ENCODE measurements around the gene TNPO1.

The TNPO1 gene

DNA sequence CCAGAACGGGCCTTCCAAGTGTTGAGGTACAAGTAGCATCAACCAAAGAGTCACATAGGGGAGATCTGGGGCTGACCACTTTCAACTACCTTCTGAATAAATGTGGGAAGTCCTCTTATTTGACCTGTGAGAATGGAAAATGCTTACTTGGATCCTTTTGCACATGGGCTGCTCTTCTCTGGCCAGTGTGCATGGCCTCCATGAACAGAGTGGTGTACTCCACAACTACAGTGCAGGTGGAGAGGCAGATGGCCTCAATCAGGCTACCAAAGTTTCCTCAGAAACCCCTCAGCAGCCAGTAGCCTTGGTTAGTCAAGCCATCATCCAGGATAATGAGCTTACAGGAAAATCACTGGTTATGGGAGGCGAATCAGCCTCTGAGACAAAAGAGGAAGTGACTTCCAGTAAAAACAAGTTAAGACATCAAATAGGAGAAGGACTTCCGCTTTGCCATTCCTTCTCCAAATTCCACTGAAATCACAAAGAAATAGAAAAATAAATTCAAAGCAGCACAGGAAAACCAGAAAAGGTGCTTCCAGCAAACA lies 121.1 kb downstream of the TNPO1 start:
- no peak for DNase-seq

DNA sequence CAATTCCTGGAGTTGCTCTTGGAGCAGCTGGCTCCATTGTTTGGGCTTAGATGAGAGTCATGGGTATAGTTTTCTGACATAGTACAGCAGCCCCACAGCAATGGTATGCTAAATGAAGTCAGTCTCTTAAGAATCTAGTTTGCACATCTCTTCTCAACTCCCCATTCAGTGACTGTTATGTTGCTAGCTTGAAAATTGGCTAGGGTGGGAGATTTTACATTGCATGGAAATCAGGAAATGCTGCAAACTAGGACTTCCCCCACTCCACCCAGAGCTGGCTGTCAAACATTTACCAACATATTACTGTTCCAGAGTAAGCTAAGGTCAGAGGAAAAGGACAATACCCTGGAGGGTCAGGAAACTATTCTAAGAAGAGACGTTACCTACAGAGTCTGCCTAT lies 121.7 kb downstream of the TNPO1 start:
- DNase-seq, result no peak

DNA sequence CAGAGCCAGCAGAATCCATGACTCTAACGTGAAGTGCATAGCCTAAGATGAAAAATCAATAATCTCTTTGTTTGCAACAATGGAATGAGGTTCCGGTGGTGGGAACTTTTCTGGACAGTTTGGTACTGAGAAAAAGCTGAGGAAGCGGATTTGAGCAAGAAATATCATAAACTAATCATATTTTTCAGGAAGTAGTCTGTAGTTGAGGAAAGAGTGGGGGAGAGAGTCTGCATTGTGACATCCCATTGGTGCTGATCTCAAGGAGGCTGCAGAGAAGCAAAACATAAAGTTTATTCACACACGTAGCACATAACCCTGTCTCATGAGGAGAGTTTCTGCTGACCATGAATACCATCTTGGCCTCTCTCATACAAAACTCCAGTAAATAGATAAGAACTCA lies 123.6 kb downstream of the TNPO1 start:
- DNase-seq, result no peak

DNA sequence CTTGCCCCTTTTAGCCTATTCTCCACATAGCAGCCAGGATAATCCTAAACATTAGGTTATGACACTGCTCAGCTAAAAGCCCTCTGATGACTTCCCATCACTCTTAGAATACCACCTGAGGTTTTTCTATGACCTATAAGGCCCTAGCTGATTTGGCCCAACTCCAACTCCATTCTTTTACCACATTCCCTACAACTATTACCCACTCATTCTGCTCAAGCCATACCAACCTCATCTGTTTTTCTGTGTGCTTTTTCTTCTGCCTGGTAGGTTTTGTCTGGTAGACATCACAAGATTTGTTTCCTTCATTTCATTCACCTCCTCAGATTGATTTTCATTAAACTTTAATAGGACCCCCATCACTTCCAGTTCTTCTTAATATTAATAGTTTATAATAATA lies 126.8 kb downstream of the TNPO1 start:
- DNase-seq, result no peak

DNA sequence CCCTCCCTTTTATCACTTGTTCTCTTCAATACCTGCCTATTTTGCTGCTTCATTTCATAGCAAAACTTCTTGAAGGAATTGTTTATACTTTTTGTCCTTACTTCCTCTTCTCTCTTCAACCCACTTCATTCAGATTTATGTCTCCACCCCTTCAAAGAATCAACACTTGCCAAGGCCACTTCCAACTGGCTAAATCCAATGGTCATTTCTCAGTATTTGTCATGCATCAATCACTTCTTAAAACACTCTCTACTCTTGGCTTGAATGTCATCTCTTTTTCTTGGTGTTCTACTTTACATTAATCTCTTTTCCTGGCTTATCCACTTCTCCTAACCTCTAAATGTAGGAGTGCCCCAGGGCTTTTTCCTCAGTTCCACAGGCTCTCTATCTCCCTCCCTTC lies 131.0 kb downstream of the TNPO1 start:
- no peak for DNase-seq

DNA sequence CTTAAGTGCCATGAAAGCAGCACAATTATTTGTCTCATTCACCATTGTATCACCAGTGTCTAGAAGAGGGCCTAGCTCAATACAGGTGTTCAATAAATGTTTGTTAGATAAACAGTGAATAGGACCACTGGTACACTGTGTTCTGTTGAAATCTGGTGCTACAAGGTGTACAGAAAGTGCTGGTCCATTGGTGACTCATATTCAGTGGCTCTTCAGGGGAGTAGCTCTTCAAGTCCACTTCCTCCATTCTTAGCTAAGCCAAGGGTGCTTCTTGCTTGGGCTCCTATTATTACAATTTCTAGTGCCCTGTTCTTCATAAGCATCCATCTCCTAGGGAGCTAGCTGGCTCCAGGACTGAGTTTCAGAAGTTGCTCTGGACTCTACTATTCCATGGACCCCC lies 133.0 kb downstream of the TNPO1 start:
- no peak for DNase-seq

DNA sequence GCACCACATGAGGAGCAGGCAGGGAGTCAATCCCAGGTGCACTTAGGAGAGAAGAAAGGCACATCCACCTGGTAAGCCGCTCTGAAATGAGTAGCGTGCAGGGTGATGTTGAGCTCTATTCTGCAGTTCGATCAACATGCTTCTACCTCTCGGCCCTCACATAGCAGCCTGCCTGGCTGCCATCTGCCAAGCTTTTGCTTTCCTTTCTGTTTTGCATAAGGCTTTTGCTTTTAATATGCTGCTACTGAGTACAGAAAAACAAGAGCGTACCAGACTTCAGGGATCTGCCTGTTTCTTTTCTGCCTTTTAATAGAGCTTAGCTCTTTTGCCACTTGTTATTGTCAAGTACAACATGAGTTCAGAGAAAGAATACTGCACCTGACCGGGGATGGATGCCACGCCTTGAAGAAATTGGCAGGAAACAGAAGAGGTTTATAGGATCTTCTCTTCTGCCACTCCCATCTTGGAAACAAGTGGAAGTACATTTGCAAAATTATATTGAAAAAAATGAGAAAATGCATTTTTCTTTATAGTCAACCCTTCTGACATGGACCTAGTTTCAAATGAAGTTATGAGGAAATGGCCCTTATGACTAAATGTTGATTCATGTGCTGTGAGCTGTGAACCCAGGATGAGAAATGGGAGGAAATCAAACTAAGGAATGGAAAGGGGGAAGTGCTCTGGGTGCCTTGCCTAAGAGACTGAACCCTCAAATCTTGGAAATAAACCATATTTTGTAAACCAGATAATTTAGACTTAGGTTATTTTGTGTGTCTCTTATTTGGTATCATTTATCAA lies 135.4 kb downstream of the TNPO1 start:
- DNase-seq, result no peak

DNA sequence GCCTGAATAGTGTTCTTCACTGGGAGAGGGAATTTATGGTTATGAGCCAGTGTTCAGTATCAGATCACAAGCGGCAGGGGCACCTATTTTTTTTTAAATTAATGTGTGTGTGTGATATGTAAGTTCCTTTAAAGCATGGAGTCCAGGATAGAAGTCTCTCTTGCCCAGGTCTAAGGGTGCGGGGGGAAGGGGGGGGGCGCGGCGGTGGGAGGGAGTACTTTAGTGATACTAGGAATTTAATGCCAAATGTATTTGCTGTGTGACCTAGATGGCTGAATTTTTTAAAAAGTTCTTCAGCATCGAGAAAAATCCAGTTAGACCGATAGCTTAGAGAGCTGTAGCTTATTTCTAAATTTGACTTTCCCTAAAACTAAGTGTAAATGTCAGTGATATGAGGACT lies 137.9 kb downstream of the TNPO1 start:
- no peak for DNase-seq

DNA sequence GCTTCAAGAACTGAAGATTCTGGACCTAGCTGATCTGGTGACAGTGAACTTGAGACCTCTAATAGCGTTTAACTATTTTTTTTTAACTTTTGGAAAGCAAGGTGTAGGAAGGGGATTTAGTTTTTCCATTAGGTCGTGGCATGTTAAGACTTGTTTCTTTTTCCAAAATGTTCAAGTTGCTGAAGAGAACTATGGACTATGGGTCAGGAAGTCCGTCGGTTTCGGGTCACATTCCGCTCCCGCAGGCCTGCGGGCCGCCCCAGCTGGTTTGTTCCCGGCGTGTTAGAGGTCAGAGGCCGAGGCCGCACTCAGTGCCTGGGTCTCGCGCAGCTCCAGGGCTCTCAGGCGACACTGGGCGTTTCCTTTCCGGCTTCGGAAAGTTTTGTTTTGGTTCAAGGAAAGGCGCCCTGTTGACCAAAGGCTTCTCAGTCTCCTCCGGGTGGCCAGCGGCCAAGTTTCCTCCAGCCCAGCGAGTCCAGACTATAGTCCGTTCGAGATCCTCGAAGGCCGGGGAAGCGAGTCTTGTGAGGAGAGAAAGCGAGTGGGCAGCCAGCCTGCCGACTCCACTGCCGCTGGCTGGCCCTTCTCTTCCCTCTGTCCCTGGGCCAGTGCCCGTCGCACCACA lies 138.8 kb downstream of the TNPO1 start:
- DNase-seq, result no peak

DNA sequence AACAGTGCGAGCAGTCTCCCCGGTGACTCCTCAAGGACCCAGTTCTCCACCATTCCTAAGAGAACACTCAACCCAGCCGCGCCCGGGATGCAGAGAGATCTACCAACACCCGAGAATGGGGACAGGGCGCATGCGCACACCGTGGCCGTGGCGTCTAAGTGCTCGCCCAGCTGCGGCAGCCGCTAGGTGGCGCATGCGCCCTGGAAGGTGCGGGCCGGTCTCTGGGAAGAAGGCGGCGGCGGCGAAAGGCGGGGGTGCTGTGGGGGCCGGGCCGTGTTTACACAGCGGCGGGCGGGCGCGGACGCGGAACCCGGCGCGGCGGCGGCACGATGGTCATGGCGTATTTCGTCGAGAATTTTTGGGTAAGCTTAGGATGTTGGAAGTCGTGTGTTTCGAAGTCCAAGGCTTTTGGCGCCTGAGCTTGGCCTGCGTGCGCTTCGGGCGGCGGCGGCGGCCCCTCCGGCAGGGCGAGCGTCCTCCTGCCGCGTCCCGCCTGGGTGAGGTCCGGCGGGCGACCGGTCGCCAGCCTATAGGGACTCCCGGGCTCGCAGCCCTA lies 139.4 kb downstream of the TNPO1 start, which contains the start of gene FCHO2:
Gene FCHO2, plus strand, starts transcription at position 274 of the 556 bp plus-strand sequence. Its CDS starts 56 bp downstream, at position 330.
- DNase-seq, result peak; percentile 94

DNA sequence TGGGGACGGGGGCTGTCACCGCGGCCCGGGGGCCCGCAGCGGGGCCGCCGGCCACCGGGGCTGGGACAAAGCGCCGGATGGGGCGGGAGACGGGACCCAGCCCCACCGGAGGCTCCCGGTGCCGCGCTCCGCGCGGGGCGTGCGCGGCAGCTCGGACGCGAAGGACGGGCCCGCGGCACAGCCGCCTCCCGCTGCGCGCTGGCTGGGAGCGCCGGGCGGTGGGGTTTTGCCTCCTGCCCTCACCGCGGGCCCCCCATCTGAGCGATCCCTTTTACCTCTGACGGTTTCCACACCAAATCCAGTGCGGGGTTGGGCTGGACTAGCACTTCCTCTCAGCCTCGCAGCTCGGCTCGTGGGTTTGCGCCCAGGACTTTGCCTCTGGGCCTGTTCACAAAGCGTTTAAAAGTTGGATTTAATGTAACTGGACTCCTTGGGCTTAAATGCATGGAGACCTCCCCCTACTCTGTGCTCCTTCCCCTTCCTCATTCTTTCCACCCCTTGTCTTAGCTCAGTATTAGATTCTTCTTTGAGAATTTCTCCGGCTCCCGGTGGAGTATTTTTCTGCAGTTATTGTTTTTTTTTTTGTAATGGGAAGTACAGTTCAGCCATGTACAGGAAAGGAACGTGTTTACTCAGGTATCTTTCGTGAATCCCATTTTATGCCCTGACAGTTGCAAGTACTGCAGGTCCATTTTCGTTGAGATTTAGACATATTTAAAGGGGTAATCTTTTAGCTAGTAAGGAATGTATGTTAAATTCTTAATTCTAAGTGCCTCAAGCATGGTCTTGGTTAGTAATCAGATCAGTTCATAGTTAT lies 140.1 kb downstream of the TNPO1 start:
- DNase-seq, result peak; percentile 4

DNA sequence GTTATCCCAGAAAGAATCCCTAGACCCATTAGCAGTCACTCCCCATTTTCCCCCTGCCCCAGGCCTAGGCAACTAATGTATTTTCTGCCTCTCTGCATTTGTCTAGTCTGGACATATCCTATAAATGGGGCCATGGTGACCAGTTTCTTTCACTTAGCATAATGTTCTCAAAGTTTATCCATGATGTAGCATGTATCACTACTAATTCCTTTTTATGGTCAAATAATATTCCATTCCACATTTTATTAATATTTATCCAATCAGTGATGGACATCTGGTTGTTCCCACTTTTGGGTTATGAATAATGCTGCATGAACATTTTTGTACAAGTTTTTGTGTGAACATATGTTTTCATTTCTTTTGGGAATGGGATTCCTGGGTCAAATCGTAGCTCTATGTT lies 140.9 kb downstream of the TNPO1 start:
- no peak for DNase-seq

DNA sequence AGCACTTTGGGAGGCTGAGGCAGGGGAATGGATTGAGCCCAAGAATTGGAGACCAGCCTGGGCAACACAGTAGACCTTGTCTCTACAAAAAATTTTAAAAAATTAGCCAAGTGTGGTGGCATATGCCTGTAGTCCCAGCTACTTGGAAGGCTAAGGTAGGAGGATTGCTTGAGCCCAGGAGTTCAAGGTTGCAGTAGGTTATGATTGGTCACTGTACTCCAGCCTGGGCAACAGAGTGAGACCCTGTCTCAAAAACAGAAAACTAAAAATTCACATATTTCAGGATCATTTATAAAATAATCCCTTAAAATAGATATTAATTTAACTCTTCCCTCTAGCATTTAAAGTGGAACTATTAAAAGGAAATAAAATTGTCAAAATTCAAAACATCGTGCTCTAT lies 142.8 kb downstream of the TNPO1 start:
- DNase-seq, result no peak
